HepG2 (cell line): ENCODE data around the gene GMEB1. TPM values are rescaled to one million over a fixed set of nuclear protein-coding genes. Genes with fewer than 3 reads are reported as not detected.

ENCODE experiments used
- ATAC-seq: fragments of 200-7000 bp; cut with Tn5 transposase; 3 replicates; pipeline ENCODE4 v1.9.1; 2020; ENCODE audit warnings: mild to moderate bottlenecking, moderate library complexity
- BruUV-seq: library from RNA; stranded (reverse); fragments of 400-500 nt; replicated peaks from 2 replicates; lab custom pipeline; 2021; lab: Mats Ljungman, UMichigan
- CTCF ChIA-PET: fragments of 300-600 bp; formaldehyde crosslinking; extraction: SDS; loops from one replicate; lab custom pipeline; 2021; ENCODE audit warnings: low total read pairs, inconsistent platforms, low intra/inter-chr PET ratio; lab: Yijun Ruan, JAX
- POLR2A ChIA-PET: fragments of 350-600 bp; sonication (Branson Sonifier 250); formaldehyde crosslinking; loops from one replicate; lab custom pipeline; 2020; ENCODE audit warnings: antibody characterized with exemption, inconsistent platforms; lab: Yijun Ruan, JAX
- DNase-seq: peaks from one replicate; pipeline ENCODE4 v3.0.0-alpha.2; 2015; ENCODE audit warnings: low spot score
- FAIRE-seq: peaks from 3 replicates; lab custom pipeline; 2011; peaks lifted over from hg19 to GRCh38; lab: Jason Lieb, UNC
- H2AFZ ChIP-seq: one replicate; pipeline ENCODE4 v1.6.1; 2011; ENCODE audit warnings: low read length, inconsistent platforms
- H3K27ac ChIP-seq: fragments of 300-600 bp; 3 replicates; pipeline ENCODE4 v1.8.0; 2011; ENCODE audit warnings: mixed run types, mild to moderate bottlenecking, mixed read lengths, low read length, inconsistent platforms; ENCODE audit not compliant: insufficient read depth; ENCODE audit errors: extremely low read length
- H3K27me3 ChIP-seq, 2 experiments: fragments of 200-600 bp in 1 of 2; 2 replicates in 1 of 2; 3 replicates in 1 of 2; pipeline versions ENCODE4 v1.6.0 to v1.8.0; 2011; ENCODE audit warnings: low read length in 2 of 2, mild to moderate bottlenecking in 2 of 2, moderate library complexity in 2 of 2, inconsistent platforms in 1 of 2; ENCODE audit not compliant: insufficient read depth in 2 of 2, control insufficient read depth in 1 of 2
- H3K36me3 ChIP-seq, 2 experiments: fragments of 200-600 bp in 1 of 2; replicated peaks in 1 of 2; 2 replicates in 1 of 2; 3 replicates in 1 of 2; pipeline versions ENCODE4 v1.5.1 to v1.8.0; 2011; ENCODE audit warnings: low read length in 2 of 2, inconsistent platforms in 1 of 2; ENCODE audit not compliant: insufficient read depth in 2 of 2, control insufficient read depth in 1 of 2
- H3K4me1 ChIP-seq: 2 replicates; pipeline ENCODE4 v1.5.1; 2012; ENCODE audit warnings: low read length, inconsistent platforms; ENCODE audit not compliant: insufficient read depth
- H3K4me2 ChIP-seq: 2 replicates; pipeline ENCODE4 v1.6.0; 2011; ENCODE audit warnings: low read depth, low read length, inconsistent platforms
- H3K4me3 ChIP-seq, 3 experiments: fragments of 200-600 bp in 1 of 3; sonication (generic), shearing (Covaris generic) in 1 of 3; replicated peaks in 1 of 3; 2 replicates each; pipeline ENCODE4 v1.5.1; 2011 to 2016; ENCODE audit warnings: low read length in 3 of 3, inconsistent platforms in 2 of 3, low read depth in 2 of 3, mild to moderate bottlenecking in 2 of 3, control low read depth in 1 of 3, mixed read lengths in 1 of 3; ENCODE audit not compliant: insufficient read depth in 1 of 3
- H3K79me2 ChIP-seq: one replicate; pipeline ENCODE4 v1.6.1; 2011; ENCODE audit warnings: low read length, inconsistent platforms; ENCODE audit not compliant: insufficient read depth
- H3K9ac ChIP-seq: 2 replicates; pipeline ENCODE4 v1.6.0; 2011; ENCODE audit warnings: mild to moderate bottlenecking, low read depth, low read length, inconsistent platforms; ENCODE audit not compliant: insufficient read depth
- H3K9me3 ChIP-seq: 2 replicates; pipeline ENCODE4 v1.5.1; 2012; ENCODE audit warnings: mild to moderate bottlenecking, low read length
- H4K20me1 ChIP-seq: 2 replicates; pipeline ENCODE4 v1.6.0; 2011; ENCODE audit warnings: inconsistent platforms, mild to moderate bottlenecking, low read length, moderate library complexity; ENCODE audit not compliant: insufficient read depth
- ATM ChIP-seq: fragments of 450-650 bp; IDR thresholded peaks from 2 replicates; pipeline ENCODE4 v1.7.1; 2017; ENCODE audit warnings: mild to moderate bottlenecking, borderline replicate concordance
- CCDC6 ChIP-seq: sonication (generic); formaldehyde crosslinking; IDR thresholded peaks from 2 replicates; pipeline ENCODE4 v1.8.1; 2022; ENCODE audit warnings: mild to moderate bottlenecking, missing genetic modification reagents, moderate library complexity
- SNAI1 ChIP-seq: sonication (generic); formaldehyde crosslinking; IDR thresholded peaks from 2 replicates; pipeline ENCODE4 v1.5.0; 2020; ENCODE audit warnings: mild to moderate bottlenecking, missing genetic modification reagents, borderline replicate concordance
- XBP1 ChIP-seq: sonication (generic); formaldehyde crosslinking; IDR thresholded peaks from 2 replicates; pipeline ENCODE4 v1.5.0; 2020; ENCODE audit warnings: missing genetic modification reagents
- ZBTB20 ChIP-seq: sonication (generic); formaldehyde crosslinking; IDR thresholded peaks from 2 replicates; pipeline ENCODE4 v1.8.1; 2023; ENCODE audit warnings: missing genetic modification reagents, low read depth, mild to moderate bottlenecking, borderline replicate concordance
- WGBS: methylation state at CpG from one replicate; pipeline ENCODE4 v1.1.6; 2017; ENCODE audit warnings: low lambda C conversion rate; 5-methylcytosine and 5-hydroxymethylcytosine counted together
- in situ Hi-C: cut with HindIII; loops from 2 replicates; pipeline ENCODE4 v1.10.0; 2017; ENCODE audit warnings: low pct_unique_long_range_greater_than_20kb; ENCODE audit not compliant: extremely low pct_ligation_motif_present
- intact Hi-C: fragments of 100-400 bp; cut with micrococcal nuclease; formaldehyde crosslinking; loops from one replicate; pipeline ENCODE4 v1.10.0; 2022; ENCODE audit not compliant: unreplicated experiment
- polyA plus RNA-seq, 8 experiments: library from polyadenylated mRNA; depleted of rRNA in 3 of 8; stranded (reverse) in 7 of 8; unstranded in 1 of 8; fragments of >200 nt; fragmentation: Illumina TruSeq in 4 of 8; extraction: Trizol in 4 of 8; gene quantifications; 2 replicates each; pipeline versions ENCODE4 v1.2.1 to v1.2.3, GENCODE V29; 2011 to 2016; ENCODE audit warnings: low read depth in 4 of 8, missing spikeins in 1 of 8, mixed read lengths in 1 of 8; ENCODE audit not compliant: insufficient read depth in 1 of 8
- total RNA-seq, 5 experiments: library from RNA; depleted of rRNA; stranded (reverse); fragments of >200 nt; fragmentation: Illumina TruSeq; extraction: Trizol; gene quantifications; 2 replicates each; pipeline ENCODE4 v1.2.3, GENCODE V29; 2016; ENCODE audit warnings: low read depth in 1 of 5
- TF ChIP-seq, protein P1 (sequence below): sonication (generic); formaldehyde crosslinking; IDR thresholded peaks from 2 replicates; pipeline ENCODE4 v1.4.0; 2020; ENCODE audit warnings: missing genetic modification reagents, borderline replicate concordance

Gene GMEB1
- total and polyA plus RNA-seq, 2 of the 13 experiments (the other 11 are each of a cell fraction or from before 2014, with no cell fraction given): 3.0 to 6.0 TPM

DNA sequence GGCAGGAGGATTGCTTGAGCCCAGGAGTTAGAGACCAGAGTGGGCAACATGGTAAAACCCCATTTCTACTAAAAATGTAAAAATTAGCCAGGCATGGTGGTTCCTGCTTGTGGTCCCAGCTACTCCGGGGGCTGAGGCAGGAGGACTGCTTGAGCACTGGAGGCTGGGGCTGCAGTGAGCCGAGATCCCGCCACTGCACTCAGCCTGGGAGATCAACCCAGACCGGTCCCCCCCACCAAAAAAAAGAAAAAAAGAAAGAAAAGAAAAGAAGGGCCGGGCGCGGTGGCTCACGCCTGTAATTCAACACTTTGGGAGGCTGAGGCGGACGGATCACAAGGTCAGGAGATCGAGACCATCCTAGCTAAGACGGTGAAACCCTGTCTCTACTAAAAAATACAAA lies 1.8 kb upstream of the GMEB1 start:
- DNase-seq (no peak), ATAC-seq (no peak), FAIRE-seq (no peak)
- Histone ChIP-seq H3K9me3 (no peaks in the 10 kb centered on the region), H3K79me2 (peaks cover 6% of the 10 kb centered on the region), H3K4me1 (peaks cover 39% of the 10 kb centered on the region), H2AFZ (no peak overlapping the region), H3K36me3 (no peaks in the 10 kb centered on the region; a peak in 1 of 5 replicates), H3K4me2 (no peak overlapping the region), H4K20me1 (no peaks in the 10 kb centered on the region), H3K27ac (no peak overlapping the region), H3K4me3 (no peak overlapping the region), H3K27me3 (peaks cover 0 to 4% of the 10 kb centered on the region in 2 experiments; a peak in 2 of 5 replicates), H3K9ac (no peak overlapping the region)
- TF ChIP-seq SNAI1 (CRISPR knock-in tag): no peak
- TF ChIP-seq, protein P1, sequence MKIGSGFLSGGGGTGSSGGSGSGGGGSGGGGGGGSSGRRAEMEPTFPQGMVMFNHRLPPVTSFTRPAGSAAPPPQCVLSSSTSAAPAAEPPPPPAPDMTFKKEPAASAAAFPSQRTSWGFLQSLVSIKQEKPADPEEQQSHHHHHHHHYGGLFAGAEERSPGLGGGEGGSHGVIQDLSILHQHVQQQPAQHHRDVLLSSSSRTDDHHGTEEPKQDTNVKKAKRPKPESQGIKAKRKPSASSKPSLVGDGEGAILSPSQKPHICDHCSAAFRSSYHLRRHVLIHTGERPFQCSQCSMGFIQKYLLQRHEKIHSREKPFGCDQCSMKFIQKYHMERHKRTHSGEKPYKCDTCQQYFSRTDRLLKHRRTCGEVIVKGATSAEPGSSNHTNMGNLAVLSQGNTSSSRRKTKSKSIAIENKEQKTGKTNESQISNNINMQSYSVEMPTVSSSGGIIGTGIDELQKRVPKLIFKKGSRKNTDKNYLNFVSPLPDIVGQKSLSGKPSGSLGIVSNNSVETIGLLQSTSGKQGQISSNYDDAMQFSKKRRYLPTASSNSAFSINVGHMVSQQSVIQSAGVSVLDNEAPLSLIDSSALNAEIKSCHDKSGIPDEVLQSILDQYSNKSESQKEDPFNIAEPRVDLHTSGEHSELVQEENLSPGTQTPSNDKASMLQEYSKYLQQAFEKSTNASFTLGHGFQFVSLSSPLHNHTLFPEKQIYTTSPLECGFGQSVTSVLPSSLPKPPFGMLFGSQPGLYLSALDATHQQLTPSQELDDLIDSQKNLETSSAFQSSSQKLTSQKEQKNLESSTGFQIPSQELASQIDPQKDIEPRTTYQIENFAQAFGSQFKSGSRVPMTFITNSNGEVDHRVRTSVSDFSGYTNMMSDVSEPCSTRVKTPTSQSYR (CRISPR knock-in tag): no peak
- no peak for TF ChIP-seq ZBTB20 (CRISPR knock-in tag)
- no peak for TF ChIP-seq ATM
- TF ChIP-seq CCDC6 (CRISPR knock-in tag): no peak
- TF ChIP-seq XBP1 (CRISPR knock-in tag): no peak
- ChIA-PET CTCF (no interaction called here), POLR2A (interaction anchor here (0.9 to 4.4 kb wide), 2 partner anchors 16 to 18 kb away, joined by 3 to 115 read pairs; partner anchors contain the start of gene RNU11)
- WGBS: 94% methylated on average over 12 of the region's 12 CpGs
- in situ Hi-C loops (no loop called here), intact Hi-C loops (loop anchor here (5.0 kb wide), 1 partner anchor 70 kb away; the partner anchor contains the start of gene YTHDF2)
- no TSS peak for BruUV-seq
